Measurements from ENCODE around the gene PARP9. TPM values are rescaled to one million over a fixed set of nuclear protein-coding genes. Genes with fewer than 3 reads are reported as not detected.

The PARP9 gene
- total and polyA plus RNA-seq, 10 of the 15 experiments (the other 5 are each of a cell fraction or from before 2014, with no cell fraction given): 34.0 to 122 (median 46.1) TPM

- peak in 1 of 2 experiments; percentile 41; a peak in 1 of 4 replicates for TF ChIP-seq ETV6 (conservative IDR thresholded peaks at IDR 0.05 in 1 of 2, IDR thresholded peaks at IDR 0.05 in 1 of 2; ENCODE audit: borderline replicate concordance in 1 of 2, low read depth in 1 of 2)
- TF ChIP-seq RAD21 (IDR thresholded peaks at IDR 0.05; ENCODE audit: insufficient read depth, low read depth, low read length): peak; percentile 26; the same call in 1 of the 2 replicates
- TF ChIP-seq NR2F1 (conservative IDR thresholded peaks at IDR 0.05): no peak; the same call in 1 of the 2 replicates
- TF ChIP-seq POLR2AphosphoS5 (IDR thresholded peaks at IDR 0.05; ENCODE audit: low read length): no peak
- TF ChIP-seq POLR2AphosphoS2 (IDR thresholded peaks at IDR 0.05; ENCODE audit: low read depth, low read length): no peak
- no peak for TF ChIP-seq FOXK2 (IDR thresholded peaks at IDR 0.05)
- 0 out of 2 replicates have a peak, but pooled peaks have one; percentile 75 for TF ChIP-seq CBX5 (IDR thresholded peaks at IDR 0.05; ENCODE audit: low read depth)
- TF ChIP-seq PML (IDR thresholded peaks at IDR 0.05; ENCODE audit: low read length): no peak
- TF ChIP-seq MTA2 (IDR thresholded peaks at IDR 0.05; ENCODE audit: low read depth): peak; percentile 65
- no peak for TF ChIP-seq STAT1 (conservative IDR thresholded peaks at IDR 0.05)
- TF ChIP-seq ESRRA (IDR thresholded peaks at IDR 0.05; ENCODE audit: low read length): no peak
- TF ChIP-seq MTA3 (IDR thresholded peaks at IDR 0.05; ENCODE audit: borderline replicate concordance, low read length): peak; percentile 58; the same call in 1 of the 2 replicates
- TF ChIP-seq RUNX3 (IDR thresholded peaks at IDR 0.05; ENCODE audit: low read length): peak; percentile 81
- no peak for TF ChIP-seq PAX8 (IDR thresholded peaks at IDR 0.05)
- peak; percentile 78 for TF ChIP-seq NFIC (IDR thresholded peaks at IDR 0.05; ENCODE audit: low read depth, low read length)
- 0 out of 2 replicates have a peak, but pooled peaks have one; percentile 28 for TF ChIP-seq TCF3 (IDR thresholded peaks at IDR 0.05; ENCODE audit: borderline replicate concordance, insufficient read depth, low read depth, low read length)
- TF ChIP-seq, protein P1, sequence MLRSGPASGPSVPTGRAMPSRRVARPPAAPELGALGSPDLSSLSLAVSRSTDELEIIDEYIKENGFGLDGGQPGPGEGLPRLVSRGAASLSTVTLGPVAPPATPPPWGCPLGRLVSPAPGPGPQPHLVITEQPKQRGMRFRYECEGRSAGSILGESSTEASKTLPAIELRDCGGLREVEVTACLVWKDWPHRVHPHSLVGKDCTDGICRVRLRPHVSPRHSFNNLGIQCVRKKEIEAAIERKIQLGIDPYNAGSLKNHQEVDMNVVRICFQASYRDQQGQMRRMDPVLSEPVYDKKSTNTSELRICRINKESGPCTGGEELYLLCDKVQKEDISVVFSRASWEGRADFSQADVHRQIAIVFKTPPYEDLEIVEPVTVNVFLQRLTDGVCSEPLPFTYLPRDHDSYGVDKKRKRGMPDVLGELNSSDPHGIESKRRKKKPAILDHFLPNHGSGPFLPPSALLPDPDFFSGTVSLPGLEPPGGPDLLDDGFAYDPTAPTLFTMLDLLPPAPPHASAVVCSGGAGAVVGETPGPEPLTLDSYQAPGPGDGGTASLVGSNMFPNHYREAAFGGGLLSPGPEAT (IDR thresholded peaks at IDR 0.05; ENCODE audit: low read depth): peak; percentile 57; the same call in 1 of the 2 replicates
- TF ChIP-seq MLLT1 (IDR thresholded peaks at IDR 0.05): 0 out of 2 replicates have a peak, but pooled peaks have one; percentile 40
- TF ChIP-seq BCL11A (IDR thresholded peaks at IDR 0.05; ENCODE audit: low read depth, low read length): peak; percentile 56; the same call in 1 of the 2 replicates
- no peak for TF ChIP-seq BRCA1 (IDR thresholded peaks at IDR 0.05; ENCODE audit: low read depth, low read length)
- no peak for TF ChIP-seq USF2 (IDR thresholded peaks at IDR 0.05; ENCODE audit: borderline replicate concordance, low read depth, low read length)
- TF ChIP-seq, protein P2, sequence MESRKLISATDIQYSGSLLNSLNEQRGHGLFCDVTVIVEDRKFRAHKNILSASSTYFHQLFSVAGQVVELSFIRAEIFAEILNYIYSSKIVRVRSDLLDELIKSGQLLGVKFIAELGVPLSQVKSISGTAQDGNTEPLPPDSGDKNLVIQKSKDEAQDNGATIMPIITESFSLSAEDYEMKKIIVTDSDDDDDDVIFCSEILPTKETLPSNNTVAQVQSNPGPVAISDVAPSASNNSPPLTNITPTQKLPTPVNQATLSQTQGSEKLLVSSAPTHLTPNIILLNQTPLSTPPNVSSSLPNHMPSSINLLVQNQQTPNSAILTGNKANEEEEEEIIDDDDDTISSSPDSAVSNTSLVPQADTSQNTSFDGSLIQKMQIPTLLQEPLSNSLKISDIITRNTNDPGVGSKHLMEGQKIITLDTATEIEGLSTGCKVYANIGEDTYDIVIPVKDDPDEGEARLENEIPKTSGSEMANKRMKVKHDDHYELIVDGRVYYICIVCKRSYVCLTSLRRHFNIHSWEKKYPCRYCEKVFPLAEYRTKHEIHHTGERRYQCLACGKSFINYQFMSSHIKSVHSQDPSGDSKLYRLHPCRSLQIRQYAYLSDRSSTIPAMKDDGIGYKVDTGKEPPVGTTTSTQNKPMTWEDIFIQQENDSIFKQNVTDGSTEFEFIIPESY (IDR thresholded peaks at IDR 0.05): no peak
- peak; percentile 45; the same call in 1 of the 2 replicates for TF ChIP-seq ZBED1 (IDR thresholded peaks at IDR 0.05; ENCODE audit: borderline replicate concordance)
- TF ChIP-seq E4F1 (IDR thresholded peaks at IDR 0.05; ENCODE audit: borderline replicate concordance, partially characterized antibody): no peak
These were observed 30.2 kb downstream of the PARP9 start (continued) for GRCh38 chr3:122533931-122534334.

All from GM12878 (cell line).